ENCODE measurements around the gene ASIC4. TPM values are rescaled to one million over a fixed set of nuclear protein-coding genes. Genes with fewer than 3 reads are reported as not detected.

The ASIC4 gene
- total RNA-seq, 6 experiments from 2014 or later = 0.05 to 0.19 (median 0.07) TPM; not detected in 3

DNA sequence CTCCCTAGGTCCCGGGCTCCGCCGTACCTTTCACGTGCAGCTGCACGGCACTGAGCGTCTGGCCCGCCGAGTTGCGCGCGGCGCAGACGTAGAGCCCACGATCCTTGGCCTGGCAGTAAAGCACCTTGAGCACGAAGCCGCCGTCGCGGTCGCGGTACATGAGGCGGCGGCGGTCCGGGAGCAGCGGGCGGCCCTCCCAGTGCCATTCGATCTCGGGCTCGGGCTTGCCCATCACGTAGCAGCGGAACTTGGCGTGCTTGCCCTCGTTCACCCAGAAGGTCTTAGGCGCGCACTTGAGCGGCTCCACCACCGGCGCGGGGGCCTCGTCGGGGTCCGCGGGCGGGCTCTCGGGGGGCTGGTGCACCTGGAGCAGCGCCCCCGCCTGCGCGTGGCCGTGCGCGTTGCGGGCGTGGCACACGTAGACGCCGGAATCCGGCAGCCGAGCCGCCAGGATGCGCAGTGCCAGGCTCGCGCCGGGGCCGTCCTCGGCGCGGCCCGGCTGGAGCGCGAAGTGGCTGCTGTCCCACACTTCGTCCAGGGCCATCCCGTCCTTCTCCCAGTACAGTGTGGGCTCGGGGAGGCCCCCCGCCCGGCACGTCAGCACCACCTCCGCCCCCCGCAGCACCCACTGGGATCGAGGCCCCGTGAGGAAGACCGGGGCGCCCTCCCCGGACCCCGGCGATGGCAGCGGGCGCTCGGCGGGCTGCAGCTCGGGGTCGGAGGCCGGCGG, 56.1 kb downstream of the ASIC4 start:
- no peak for DNase-seq
- peak overlapping the region; percentile 51; the same call in 1 of the 2 replicates for H3K27ac Mint-ChIP-seq

DNA sequence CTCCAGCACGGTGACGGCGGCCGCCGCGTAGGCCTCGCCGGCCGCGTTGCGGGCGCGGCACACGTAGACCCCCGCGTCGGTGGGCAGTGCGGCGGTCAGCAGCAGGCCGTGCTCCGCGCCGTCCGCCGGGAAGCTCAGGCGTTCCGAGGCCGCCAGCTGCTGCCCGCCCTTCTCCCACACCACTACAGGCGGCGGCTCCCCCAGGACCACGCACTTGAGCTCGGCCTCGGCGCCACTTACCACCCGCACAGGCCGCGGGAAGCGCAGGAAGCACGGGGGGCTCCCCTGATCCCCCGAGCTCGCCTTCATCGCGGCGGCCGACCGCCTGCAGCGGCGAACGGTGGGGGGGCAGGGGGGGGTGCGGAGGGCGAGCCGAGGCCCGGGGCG, 56.6 kb downstream of the ASIC4 start:
- peaks cover 18% of the 10 kb centered on the region for H3K36me3 Mint-ChIP-seq (ENCODE audit: low read depth)
- TF ChIP-seq CTCF (IDR thresholded peaks at IDR 0.05) = no peak
- H3K27me3 Mint-ChIP-seq (ENCODE audit: insufficient read depth) = peaks cover 10% of the 10 kb centered on the region
- H3K4me1 Mint-ChIP-seq (ENCODE audit: low read depth) = peaks cover 17% of the 10 kb centered on the region
- H3K27ac Mint-ChIP-seq = no peak overlapping the region
- no peaks in the 10 kb centered on the region for H3K9me3 Mint-ChIP-seq
- DNase-seq = no peak
- peak overlapping the region; percentile 45 for H3K4me3 Mint-ChIP-seq

More for the DNA sequence above, 56.1 kb downstream of the ASIC4 start:
- peaks cover 17% of the 10 kb centered on the region for H3K4me1 Mint-ChIP-seq (ENCODE audit: low read depth)
- H3K9me3 Mint-ChIP-seq = no peaks in the 10 kb centered on the region
- H3K4me3 Mint-ChIP-seq = peak overlapping the region; percentile 76
- H3K27me3 Mint-ChIP-seq (ENCODE audit: insufficient read depth) = peaks cover 7% of the 10 kb centered on the region
- peak; percentile 44; the same call in 1 of the 2 replicates for TF ChIP-seq CTCF (IDR thresholded peaks at IDR 0.05)
- H3K36me3 Mint-ChIP-seq (ENCODE audit: low read depth) = peaks cover 18% of the 10 kb centered on the region

- Mint-ChIP-seq H3K4me3 (peak within 1 kb of the TSS; percentile 70), H3K36me3 (ENCODE audit: low read depth) (peaks cover 14% of the 10 kb centered on the region), H3K27me3 (ENCODE audit: insufficient read depth) (peaks cover 14% of the 10 kb centered on the region), H3K4me1 (ENCODE audit: low read depth) (peaks cover 17% of the 10 kb centered on the region), H3K9me3 (no peaks in the 10 kb centered on the region), H3K27ac (peak within 1 kb of the TSS; percentile 53)
- DNase-seq = peak; percentile 38
- no peak for TF ChIP-seq CTCF (IDR thresholded peaks at IDR 0.05)
Measured at GRCh38 chr2:219571311-219572236, 57.3 kb downstream of the ASIC4 start, which contains the start of gene OBSL1. TSS of gene OBSL1 (minus strand) at chr2:219571539. CDS start at chr2:219571232, 307 bp downstream.

GRCh38 chr2:219572237-219573001, 58.1 kb downstream of the ASIC4 start, which contains the start of gene INHA:
TSS of gene INHA (plus strand) at chr2:219572310. CDS start at chr2:219572375, 65 bp downstream.
- H3K36me3 Mint-ChIP-seq (ENCODE audit: low read depth) = peaks cover 9% of the 10 kb centered on the region
- no peaks in the 10 kb centered on the region for H3K9me3 Mint-ChIP-seq
- DNase-seq = no peak

More at GRCh38 chr2:219572237-219573001, 58.1 kb downstream of the ASIC4 start, which contains the start of gene INHA:
- H3K27ac Mint-ChIP-seq = peak within 1 kb of the TSS; percentile 53
- TF ChIP-seq CTCF (IDR thresholded peaks at IDR 0.05) = no peak
- H3K4me3 Mint-ChIP-seq = peak within 1 kb of the TSS; percentile 70
- H3K27me3 Mint-ChIP-seq (ENCODE audit: insufficient read depth) = peaks cover 20% of the 10 kb centered on the region
- peaks cover 26% of the 10 kb centered on the region for H3K4me1 Mint-ChIP-seq (ENCODE audit: low read depth)

Measured in HFFc6 (cell line).